HUES48 (cell line): ENCODE results near the gene PLCZ1.
"Not testable (repeated sequence)": the region's sequence is repeated elsewhere in the genome, so short reads cannot be mapped to it uniquely, and the experiment has no call there.

Experiments
- H3K27ac ChIP-seq: one replicate; pipeline ENCODE4 v1.7.0; 2013; ENCODE audit warnings: low read depth, low read length, inconsistent platforms
- H3K27me3 ChIP-seq: 2 replicates; pipeline ENCODE4 v1.6.1; 2013; ENCODE audit warnings: mild to moderate bottlenecking, low read length; ENCODE audit not compliant: control insufficient read depth, insufficient read depth
- H3K36me3 ChIP-seq: 2 replicates; pipeline ENCODE4 v1.6.1; 2013; ENCODE audit warnings: low read length; ENCODE audit not compliant: control insufficient read depth, insufficient read depth
- H3K4me1 ChIP-seq: 2 replicates; pipeline ENCODE4 v1.6.1; 2013; ENCODE audit warnings: mild to moderate bottlenecking, low read length; ENCODE audit not compliant: control insufficient read depth, insufficient read depth
- H3K4me3 ChIP-seq: 2 replicates; pipeline ENCODE4 v1.5.1; 2013; ENCODE audit warnings: mild to moderate bottlenecking, low read depth, low read length
- H3K9ac ChIP-seq: 2 replicates; pipeline ENCODE4 v1.6.1; 2013; ENCODE audit warnings: mild to moderate bottlenecking, low read depth, low read length, moderate library complexity
- H3K9me3 ChIP-seq: 2 replicates; pipeline ENCODE4 v1.6.1; 2013; ENCODE audit warnings: low read length; ENCODE audit not compliant: control insufficient read depth, insufficient read depth

Gene PLCZ1

DNA sequence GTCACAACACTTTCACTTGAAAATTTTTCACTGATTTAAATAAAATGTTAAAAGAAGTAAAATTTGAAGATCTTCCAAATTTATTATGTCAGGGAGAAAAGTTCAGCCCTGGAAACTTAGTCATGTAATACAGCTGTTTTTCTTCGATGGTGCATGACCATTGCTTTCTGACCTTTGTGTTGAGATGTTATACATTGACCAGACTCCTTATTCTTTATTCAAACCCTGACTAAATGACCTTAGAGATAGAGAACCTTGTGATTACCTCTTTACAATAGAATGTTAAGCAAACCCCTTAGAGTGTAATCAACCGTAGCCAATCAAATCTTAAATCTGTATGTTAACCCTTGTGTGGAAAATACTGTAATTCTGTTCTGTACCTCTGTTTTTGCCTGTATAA, 34.5 kb downstream of the PLCZ1 start:
- Histone ChIP-seq H3K27me3 (no peaks in the 10 kb centered on the region), H3K9ac (no peak overlapping the region), H3K4me1 (peaks cover 7% of the 10 kb centered on the region; the same call in 1 of the 2 replicates), H3K9me3 (peaks cover 7% of the 10 kb centered on the region; the same call in 1 of the 2 replicates), H3K4me3 (no peak overlapping the region), H3K27ac (no peak overlapping the region), H3K36me3 (no peaks in the 10 kb centered on the region)

GRCh38 chr12:18700271-18700670, 37.5 kb downstream of the PLCZ1 start:
- Histone ChIP-seq H3K36me3 (no peaks in the 10 kb centered on the region), H3K9ac (no peak overlapping the region), H3K27ac (no peak overlapping the region), H3K4me3 (no peak overlapping the region), H3K9me3 (no peaks in the 10 kb centered on the region), H3K4me1 (peaks cover 7% of the 10 kb centered on the region; the same call in 1 of the 2 replicates), H3K27me3 (no peaks in the 10 kb centered on the region)

- H3K27ac ChIP-seq, result no peak overlapping the region
Observed at GRCh38 chr12:18696971-18697602, 40.7 kb downstream of the PLCZ1 start.

DNA sequence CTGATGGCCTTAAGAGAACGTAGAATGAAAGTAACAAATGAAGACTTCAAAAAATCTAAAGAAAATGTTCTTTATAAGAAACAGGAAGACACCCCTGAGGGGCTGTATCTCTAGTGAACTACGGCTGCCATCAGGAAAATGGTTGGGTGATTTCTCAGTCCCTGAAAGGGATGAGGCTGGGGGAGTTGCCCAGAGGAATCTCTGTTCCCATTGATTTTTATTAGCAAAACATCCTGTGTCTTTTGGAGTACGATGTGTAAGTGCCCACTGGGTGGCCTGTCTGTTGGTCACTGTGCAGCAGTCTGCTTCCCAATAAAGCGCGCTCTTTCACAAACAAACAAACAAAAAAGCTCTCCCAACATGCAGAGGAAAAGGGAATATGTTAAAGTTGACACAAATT, 43.8 kb downstream of the PLCZ1 start:
- H3K4me1 ChIP-seq, H3K9me3 ChIP-seq, H3K4me3 ChIP-seq, H3K27me3 ChIP-seq, H3K27ac ChIP-seq, H3K36me3 ChIP-seq, H3K9ac ChIP-seq: not testable (repeated sequence)

More at GRCh38 chr12:18696971-18697602, 40.7 kb downstream of the PLCZ1 start:
- Histone ChIP-seq H3K9ac (no peak overlapping the region), H3K4me3 (no peak overlapping the region), H3K9me3 (no peaks in the 10 kb centered on the region), H3K36me3 (no peaks in the 10 kb centered on the region), H3K4me1 (peaks cover 5% of the 10 kb centered on the region; the same call in 1 of the 2 replicates), H3K27me3 (no peaks in the 10 kb centered on the region)

DNA sequence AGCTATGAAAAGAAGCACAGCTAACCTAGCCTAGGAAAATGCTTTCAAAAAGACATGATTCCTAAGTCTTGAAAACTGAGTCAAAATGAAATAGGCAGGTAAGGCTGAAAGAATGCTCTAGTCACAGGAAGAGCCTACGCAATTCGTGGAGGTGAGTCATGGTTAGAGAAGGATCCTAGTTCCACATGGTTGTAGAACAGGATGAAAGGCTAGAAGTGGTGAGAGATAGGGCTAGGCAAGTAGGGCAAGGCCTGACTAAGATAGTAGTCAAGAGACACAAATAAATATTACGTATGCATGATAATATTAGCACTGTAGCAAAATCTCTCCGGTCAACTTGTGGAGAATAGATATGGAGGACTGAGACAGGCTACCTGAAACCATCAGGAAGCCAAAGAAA, 47.2 kb downstream of the PLCZ1 start:
- Histone ChIP-seq H3K9ac (no peak overlapping the region), H3K36me3 (no peaks in the 10 kb centered on the region), H3K4me3 (no peak overlapping the region), H3K4me1 (0 out of 2 replicates have a peak, but pooled peaks cover 4% of the 10 kb centered on the region), H3K27ac (no peak overlapping the region), H3K9me3 (no peaks in the 10 kb centered on the region), H3K27me3 (no peaks in the 10 kb centered on the region)

- Histone ChIP-seq H3K36me3 (no peaks in the 10 kb centered on the region), H3K9ac (no peak overlapping the region), H3K27ac (no peak overlapping the region), H3K27me3 (no peaks in the 10 kb centered on the region), H3K4me3 (no peak overlapping the region), H3K4me1 (0 out of 2 replicates have a peak, but pooled peaks cover 4% of the 10 kb centered on the region), H3K9me3 (no peaks in the 10 kb centered on the region)
Observed at GRCh38 chr12:18689771-18690170, 48.0 kb downstream of the PLCZ1 start.

DNA sequence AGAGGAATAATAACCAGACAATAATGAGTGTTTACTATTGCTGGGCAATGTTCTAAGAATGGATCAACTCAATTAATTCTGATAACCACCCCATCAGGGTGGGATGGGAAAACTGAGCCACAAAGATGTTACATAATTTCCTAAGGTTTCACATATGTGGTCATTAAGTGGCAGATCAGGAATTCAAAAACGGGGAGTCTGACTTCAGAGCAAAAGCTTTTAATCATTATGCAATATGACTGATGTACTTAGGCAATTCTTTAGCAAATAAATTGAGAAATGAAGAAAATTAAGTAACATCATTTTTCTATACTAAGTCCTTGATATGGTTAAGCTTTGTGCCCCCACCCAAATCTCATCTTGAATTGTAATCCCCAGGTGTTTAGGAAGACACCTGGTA, 53.4 kb downstream of the PLCZ1 start:
- H3K4me3 ChIP-seq, result no peak overlapping the region
- H3K27me3 ChIP-seq, result no peaks in the 10 kb centered on the region
- no peaks in the 10 kb centered on the region for H3K9me3 ChIP-seq
- H3K9ac ChIP-seq, result no peak overlapping the region
- H3K4me1 ChIP-seq, result peaks cover 28% of the 10 kb centered on the region
- H3K36me3 ChIP-seq, result no peaks in the 10 kb centered on the region
- no peak overlapping the region for H3K27ac ChIP-seq

GRCh38 chr12:18683327-18684013, 54.3 kb downstream of the PLCZ1 start:
- H3K27ac ChIP-seq, result no peak overlapping the region
- H3K9me3 ChIP-seq, result no peaks in the 10 kb centered on the region
- peaks cover 28% of the 10 kb centered on the region for H3K4me1 ChIP-seq
- no peaks in the 10 kb centered on the region for H3K27me3 ChIP-seq
- H3K9ac ChIP-seq, result no peak overlapping the region
- no peaks in the 10 kb centered on the region for H3K36me3 ChIP-seq
- no peak overlapping the region for H3K4me3 ChIP-seq

DNA sequence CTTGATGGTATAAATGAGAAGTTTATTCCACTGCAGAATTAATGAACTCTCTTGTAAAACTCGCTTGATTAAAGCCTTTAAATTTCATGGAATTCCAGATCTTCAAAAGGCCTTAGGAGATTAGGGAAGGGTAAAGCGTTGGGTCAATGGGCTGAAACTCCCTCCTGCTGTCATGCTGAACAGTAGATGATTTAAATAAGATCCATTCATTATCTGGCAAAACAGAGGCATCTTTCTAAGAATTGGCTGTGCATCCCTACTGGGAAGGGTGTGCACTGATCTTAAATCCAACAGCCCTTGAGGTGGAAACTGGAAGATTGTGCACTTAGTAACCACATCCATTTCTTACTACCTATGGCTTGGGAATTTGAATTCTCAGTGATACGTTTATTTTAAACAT, 56.0 kb downstream of the PLCZ1 start:
- Histone ChIP-seq H3K4me1 (peaks cover 28% of the 10 kb centered on the region), H3K27ac (no peak overlapping the region), H3K27me3 (no peaks in the 10 kb centered on the region), H3K9me3 (no peaks in the 10 kb centered on the region), H3K36me3 (no peaks in the 10 kb centered on the region), H3K4me3 (no peak overlapping the region), H3K9ac (no peak overlapping the region)

GRCh38 chr12:18676996-18677588, 60.7 kb downstream of the PLCZ1 start:
- no peak overlapping the region for H3K4me3 ChIP-seq
- H3K9ac ChIP-seq, result no peak overlapping the region
- H3K27me3 ChIP-seq, result no peaks in the 10 kb centered on the region
- no peaks in the 10 kb centered on the region for H3K36me3 ChIP-seq
- peaks cover 12% of the 10 kb centered on the region for H3K4me1 ChIP-seq
- H3K9me3 ChIP-seq, result no peaks in the 10 kb centered on the region
- no peak overlapping the region for H3K27ac ChIP-seq

DNA sequence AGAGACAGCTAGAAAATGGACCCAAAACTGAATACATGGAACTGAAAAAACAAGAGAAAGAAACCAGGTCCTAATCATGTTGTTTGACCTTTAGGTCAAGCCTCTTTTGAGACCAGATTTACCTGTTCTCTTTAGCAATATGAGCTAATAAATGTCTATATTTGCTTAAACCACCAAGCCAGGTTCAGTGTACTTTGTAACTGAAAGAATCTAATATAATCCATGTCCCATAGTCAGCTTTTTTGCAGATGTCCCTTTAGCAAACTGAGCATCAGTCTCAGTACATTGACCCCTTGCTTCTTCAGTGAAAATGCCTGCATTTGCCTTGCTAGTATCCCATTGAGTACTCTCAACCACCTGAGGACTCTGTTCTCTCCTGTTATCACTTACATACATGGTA, 61.7 kb downstream of the PLCZ1 start:
- no peaks in the 10 kb centered on the region for H3K36me3 ChIP-seq
- H3K4me1 ChIP-seq, result peaks cover 3% of the 10 kb centered on the region
- no peaks in the 10 kb centered on the region for H3K27me3 ChIP-seq
- no peaks in the 10 kb centered on the region for H3K9me3 ChIP-seq
- no peak overlapping the region for H3K27ac ChIP-seq
- H3K4me3 ChIP-seq, result no peak overlapping the region
- H3K9ac ChIP-seq, result no peak overlapping the region
